K562 (cell line): Measurements from ENCODE around the gene NR1D2. TPM values are rescaled to one million over a fixed set of nuclear protein-coding genes. Genes with fewer than 3 reads are reported as not detected.

Source experiments
- ATAC-seq: fragments of 200-7000 bp; cut with Tn5 transposase; 3 replicates; pipeline ENCODE4 v1.9.1; 2020; ENCODE audit warnings: moderate library complexity
- BruUV-seq: library from RNA; stranded (reverse); fragments of 400-500 nt; replicated peaks from 2 replicates; lab custom pipeline; 2021; lab: Mats Ljungman, UMichigan
- CTCF ChIA-PET: fragments of 300-600 bp; formaldehyde crosslinking; extraction: SDS; loops from one replicate; lab custom pipeline; 2021; ENCODE audit warnings: low intra/inter-chr PET ratio; lab: Yijun Ruan, JAX
- POLR2A ChIA-PET: fragments of 300-600, 350-650 bp; sonication (Branson Sonifier 250); formaldehyde crosslinking; extraction: SDS; loops from one replicate; lab custom pipeline; 2021; ENCODE audit warnings: antibody characterized with exemption, inconsistent platforms; lab: Yijun Ruan, JAX
- DNase-seq, 4 experiments: peaks; one replicate each; pipeline versions ENCODE4 v3.0.0 to v3.0.0-alpha.2; 2011 to 2018; ENCODE audit warnings: low spot score in 3 of 4, mixed read lengths in 3 of 4; ENCODE audit errors: extremely low read depth in 1 of 4
- FAIRE-seq: peaks from 2 replicates; lab custom pipeline; 2011; peaks lifted over from hg19 to GRCh38; lab: Jason Lieb, UNC
- H2AFZ ChIP-seq: 2 replicates; pipeline ENCODE4 v1.6.0; 2011; ENCODE audit warnings: low read depth, low read length, control low read depth, inconsistent platforms
- H3K27ac ChIP-seq: fragments of 200-600 bp; 3 replicates; pipeline ENCODE4 v1.8.0; 2011; ENCODE audit warnings: low read depth, mild to moderate bottlenecking, control low read depth, inconsistent platforms, low read length, moderate library complexity, mixed read lengths; ENCODE audit errors: extremely low read depth
- H3K27me3 ChIP-seq, 2 experiments: fragments of 300-600 bp in 1 of 2; 2 replicates in 1 of 2; 3 replicates in 1 of 2; pipeline versions ENCODE4 v1.6.0 to v1.8.0; 2011; ENCODE audit warnings: inconsistent platforms in 2 of 2, low read length in 2 of 2, mild to moderate bottlenecking in 1 of 2, mixed read lengths in 1 of 2, moderate library complexity in 1 of 2; ENCODE audit not compliant: control insufficient read depth in 2 of 2, insufficient read depth in 2 of 2
- H3K36me3 ChIP-seq: fragments of 300-600 bp; 3 replicates; pipeline ENCODE4 v1.8.0; 2011; ENCODE audit warnings: mild to moderate bottlenecking, low read length, inconsistent platforms; ENCODE audit not compliant: control insufficient read depth, insufficient read depth
- H3K4me1 ChIP-seq, 2 experiments: fragments of 200-600 bp in 1 of 2; replicated peaks in 1 of 2; 2 replicates in 1 of 2; 3 replicates in 1 of 2; pipeline versions ENCODE4 v1.5.1 to v1.8.0; 2011; ENCODE audit warnings: inconsistent platforms in 2 of 2, low read length in 2 of 2, mild to moderate bottlenecking in 1 of 2, mixed read lengths in 1 of 2, moderate library complexity in 1 of 2; ENCODE audit not compliant: control insufficient read depth in 2 of 2, insufficient read depth in 2 of 2
- H3K4me2 ChIP-seq: 2 replicates; pipeline ENCODE4 v1.6.1; 2011; ENCODE audit warnings: low read length, control low read depth, inconsistent platforms, mixed read lengths; ENCODE audit not compliant: insufficient read depth
- H3K4me3 ChIP-seq: fragments of 200-600 bp; sonication (generic), shearing (Covaris generic); 2 replicates; pipeline ENCODE4 v1.5.1; 2016; ENCODE audit warnings: control low read depth, inconsistent platforms
- H3K79me2 ChIP-seq: fragments of 200-600 bp; 3 replicates; pipeline ENCODE4 v1.8.0; 2011; ENCODE audit warnings: low read length, inconsistent platforms; ENCODE audit not compliant: control insufficient read depth, insufficient read depth
- H3K9ac ChIP-seq, 2 experiments: 2 replicates each; pipeline versions ENCODE4 v1.6.0 to v1.6.1; 2011; ENCODE audit warnings: low read depth in 2 of 2, low read length in 2 of 2, control low read depth in 1 of 2, inconsistent platforms in 1 of 2, mild to moderate bottlenecking in 1 of 2, mixed read lengths in 1 of 2; ENCODE audit not compliant: insufficient read depth in 1 of 2
- H3K9me1 ChIP-seq: one replicate; pipeline ENCODE4 v1.6.0; 2011; ENCODE audit warnings: inconsistent platforms, mild to moderate bottlenecking, low read length, moderate library complexity; ENCODE audit not compliant: control insufficient read depth, insufficient read depth
- H3K9me3 ChIP-seq: replicated peaks from 2 replicates; pipeline ENCODE4 v1.5.1; 2011; ENCODE audit warnings: low read depth, low read length, inconsistent platforms; ENCODE audit not compliant: control insufficient read depth, insufficient read depth
- H4K20me1 ChIP-seq: replicated peaks from 2 replicates; pipeline ENCODE4 v1.6.1; 2011; ENCODE audit warnings: low read length, inconsistent platforms, mixed read lengths; ENCODE audit not compliant: control insufficient read depth, insufficient read depth
- CEBPB ChIP-seq: fragments of 450-650 bp; IDR thresholded peaks from 2 replicates; pipeline ENCODE4 v1.6.1; 2016; ENCODE audit warnings: missing genetic modification characterization, missing compliant biosample characterization
- CEBPG ChIP-seq, 3 experiments: fragments of 200-800 bp in 1 of 3; sonication (Bioruptor generic) in 1 of 3; sonication (generic) in 1 of 3; formaldehyde crosslinking in 1 of 3; IDR thresholded peaks in 2 of 3; conservative IDR thresholded peaks in 1 of 3; 2 replicates each; pipeline versions ENCODE4 v1.6.1 to v1.8.0; 2016 to 2022; ENCODE audit warnings: missing compliant biosample characterization in 2 of 3, missing genetic modification characterization in 2 of 3, mild to moderate bottlenecking in 1 of 3, missing genetic modification reagents in 1 of 3
- HDAC2 ChIP-seq: fragments of 450-650 bp; IDR thresholded peaks from 2 replicates; pipeline ENCODE4 v1.6.1; 2016; ENCODE audit warnings: mild to moderate bottlenecking
- IRF9 ChIP-seq: fragments of 450-650 bp; IDR thresholded peaks from 2 replicates; pipeline ENCODE4 v1.6.1; 2016; ENCODE audit warnings: missing biosample characterization, missing genetic modification characterization
- RAD21 ChIP-seq, 2 experiments: fragments of 250-450 bp in 1 of 2; fragments of 450-650 bp in 1 of 2; sonication (Bioruptor Pico) in 1 of 2; formaldehyde crosslinking in 1 of 2; IDR thresholded peaks in 1 of 2; conservative IDR thresholded peaks in 1 of 2; 2 replicates each; pipeline versions ENCODE4 v1.4.0 to v1.8.0; 2020 to 2022; ENCODE audit warnings: mild to moderate bottlenecking in 2 of 2, moderate library complexity in 1 of 2
- WGBS: fragments of 100-300 bp; shearing (Covaris generic); methylation state at CpG from one replicate; pipeline ENCODE4 v1.1.6; 2016; ENCODE audit warnings: low coverage, mixed read lengths; ENCODE audit not compliant: insufficient coverage; ENCODE audit errors: missing lambda C conversion rate; 5-methylcytosine and 5-hydroxymethylcytosine counted together
- in situ Hi-C: fragments of 300-500 bp; cut with MboI; formaldehyde crosslinking; loops from 4 replicates; pipeline ENCODE4 v1.15.0; 2018; ENCODE audit warnings: inconsistent platforms, mixed read lengths
- intact Hi-C: fragments of 100-400 bp; cut with micrococcal nuclease; formaldehyde crosslinking; loops from 2 replicates; pipeline ENCODE4 v1.14.2; 2022
- polyA plus RNA-seq, 8 experiments: library from polyadenylated mRNA; depleted of rRNA in 4 of 8; stranded (reverse) in 5 of 8; unstranded in 3 of 8; fragments of >200 nt; fragmentation: Nextera tagmentation in 2 of 8; fragmentation: Illumina TruSeq in 1 of 8; extraction: Ambion mirVana in 2 of 8; extraction: Trizol in 1 of 8; gene quantifications; 2 replicates each; pipeline versions ENCODE4 v1.2.1 to v1.2.3, GENCODE V29; 2011 to 2014; ENCODE audit warnings: inconsistent platforms in 1 of 8, missing spikeins in 1 of 8
- total RNA-seq, 7 experiments: library from RNA; depleted of rRNA in 6 of 7; stranded (reverse); fragments of >200 nt in 6 of 7; fragmentation: Illumina TruSeq in 2 of 7; extraction: Trizol in 2 of 7; gene quantifications; 2 replicates each; pipeline versions ENCODE4 v1.2.1 to v1.2.3, GENCODE V29; 2011 to 2021; ENCODE audit warnings: low replicate concordance in 1 of 7
- TF ChIP-seq, protein P1 (sequence below): fragments of 450-650 bp; formaldehyde crosslinking; IDR thresholded peaks from 2 replicates; pipeline ENCODE4 v1.4.0; 2020; ENCODE audit warnings: mild to moderate bottlenecking, mixed read lengths

The NR1D2 gene
- total and polyA plus RNA-seq, 9 of the 15 experiments (the other 6 are each of a cell fraction or from before 2014, with no cell fraction given), result 1.2 to 5.5 (median 2.9) TPM

GRCh38 chr3:23900744-23901143, 44.3 kb upstream of the NR1D2 start:
- ATAC-seq (peak; percentile 43; the same call in 2 of the 3 replicates), FAIRE-seq (no peak), DNase-seq (no peak)
- H3K79me2 ChIP-seq, result no peaks in the 10 kb centered on the region
- no TSS peak for BruUV-seq
- intact Hi-C loops, result no loop called here
- no peak overlapping the region for H3K4me2 ChIP-seq
- H3K9me3 ChIP-seq, result 0 out of 2 replicates have a peak, but pooled peaks cover 4% of the 10 kb centered on the region
- no peak overlapping the region for H2AFZ ChIP-seq
- 83% methylated on average over 6 of the region's 6 CpGs for WGBS
- CTCF ChIA-PET, result no interaction called here
- in situ Hi-C loops, result no loop called here
- peaks cover 1 to 8% of the 10 kb centered on the region in 2 experiments; a peak in 3 of 5 replicates for H3K4me1 ChIP-seq
- H3K4me3 ChIP-seq, result no peak overlapping the region
- no peaks in the 10 kb centered on the region for H4K20me1 ChIP-seq
- TF ChIP-seq, protein P1, sequence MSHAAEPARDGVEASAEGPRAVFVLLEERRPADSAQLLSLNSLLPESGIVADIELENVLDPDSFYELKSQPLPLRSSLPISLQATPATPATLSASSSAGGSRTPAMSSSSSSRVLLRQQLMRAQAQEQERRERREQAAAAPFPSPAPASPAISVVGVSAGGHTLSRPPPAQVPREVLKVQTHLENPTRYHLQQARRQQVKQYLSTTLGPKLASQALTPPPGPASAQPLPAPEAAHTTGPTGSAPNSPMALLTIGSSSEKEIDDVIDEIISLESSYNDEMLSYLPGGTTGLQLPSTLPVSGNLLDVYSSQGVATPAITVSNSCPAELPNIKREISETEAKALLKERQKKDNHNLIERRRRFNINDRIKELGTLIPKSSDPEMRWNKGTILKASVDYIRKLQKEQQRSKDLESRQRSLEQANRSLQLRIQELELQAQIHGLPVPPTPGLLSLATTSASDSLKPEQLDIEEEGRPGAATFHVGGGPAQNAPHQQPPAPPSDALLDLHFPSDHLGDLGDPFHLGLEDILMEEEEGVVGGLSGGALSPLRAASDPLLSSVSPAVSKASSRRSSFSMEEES (CRISPR knock-in tag), result no peak
- TF ChIP-seq RAD21 (CRISPR knock-in tag; conservative IDR thresholded peaks at IDR 0.05 in 1 of 2, IDR thresholded peaks at IDR 0.05 in 1 of 2) (peak in 1 of 2 experiments; percentile 5; a peak in 1 of 4 replicates), IRF9 (tag) (peak; percentile 50; the same call in 1 of the 2 replicates), CEBPG (CRISPR knock-in tag; IDR thresholded peaks at IDR 0.05) (peak; percentile 67), CEBPG (tag; conservative IDR thresholded peaks at IDR 0.05 in 1 of 2, IDR thresholded peaks at IDR 0.05 in 1 of 2) (peak; percentile 82 to 92), HDAC2 (no peak), CEBPB (tag) (peak; percentile 97)
- POLR2A ChIA-PET, result interaction anchor here (0.7 to 4.5 kb wide), 2 partner anchors 10 to 16 kb away, joined by 3 to 22 read pairs; partner anchors contain the start of genes NKIRAS1 and RPL15
- H3K27me3 ChIP-seq, result no peaks in the 10 kb centered on the region
- H3K36me3 ChIP-seq, result peaks cover 43% of the 10 kb centered on the region
- no peak overlapping the region for H3K27ac ChIP-seq
- no peaks in the 10 kb centered on the region for H3K9me1 ChIP-seq
- no peak overlapping the region for H3K9ac ChIP-seq
